ENCODE measurements around the gene PAK1.
A peak's percentile ranks its signal among the peaks of the same experiment; 100 is the strongest.

The PAK1 gene

GRCh38 chr11:77467233-77467632 lies 6.7 kb downstream of the PAK1 start:
- Histone ChIP-seq H3K4me3 (no peak overlapping the region), H3K27ac (no peak overlapping the region), H3K36me3 (peaks cover 12% of the 10 kb centered on the region; the same call in 1 of the 2 replicates), H3K4me1 (peaks cover 24% of the 10 kb centered on the region), H3K4me2 (no peak overlapping the region), H3K9me3 (no peaks in the 10 kb centered on the region), H3K9ac (no peak overlapping the region), H4K20me1 (peaks cover 47% of the 10 kb centered on the region; the same call in 1 of the 2 replicates), H3K27me3 (no peaks in the 10 kb centered on the region)
- TF ChIP-seq Cebpa-rat (IDR thresholded peaks at IDR 0.05), result no peak

- Histone ChIP-seq H4K20me1 (peaks cover 76% of the 10 kb centered on the region), H3K4me3 (no peak overlapping the region), H3K27me3 (no peaks in the 10 kb centered on the region), H3K4me1 (peaks cover 38% of the 10 kb centered on the region), H3K9me3 (no peaks in the 10 kb centered on the region), H3K4me2 (peak overlapping the region; percentile 67), H3K9ac (no peak overlapping the region), H3K36me3 (peaks cover 19% of the 10 kb centered on the region), H3K27ac (peak overlapping the region; percentile 3; the same call in 1 of the 2 replicates)
- no peak for TF ChIP-seq Cebpa-rat (IDR thresholded peaks at IDR 0.05)
These were observed 16.6 kb downstream of the PAK1 start for GRCh38 chr11:77457340-77457739.

GRCh38 chr11:77455740-77456139 lies 18.2 kb downstream of the PAK1 start:
- peaks cover 76% of the 10 kb centered on the region for H4K20me1 ChIP-seq
- no peaks in the 10 kb centered on the region for H3K9me3 ChIP-seq
- no peak overlapping the region for H3K4me3 ChIP-seq
- no peak for TF ChIP-seq Cebpa-rat (IDR thresholded peaks at IDR 0.05)
- 0 out of 2 replicates have a peak overlapping the region, but pooled peaks have one; percentile 2 for H3K4me2 ChIP-seq
- H3K4me1 ChIP-seq, result peaks cover 44% of the 10 kb centered on the region
- H3K36me3 ChIP-seq, result peaks cover 23% of the 10 kb centered on the region
- no peak overlapping the region for H3K27ac ChIP-seq
- no peaks in the 10 kb centered on the region for H3K27me3 ChIP-seq
- H3K9ac ChIP-seq, result no peak overlapping the region

GRCh38 chr11:77454867-77455655 lies 18.8 kb downstream of the PAK1 start:
- TF ChIP-seq Cebpa-rat (IDR thresholded peaks at IDR 0.05), result no peak
- H3K36me3 ChIP-seq, result peaks cover 23% of the 10 kb centered on the region
- H3K4me3 ChIP-seq, result no peak overlapping the region
- H3K27ac ChIP-seq, result no peak overlapping the region
- H3K9me3 ChIP-seq, result no peaks in the 10 kb centered on the region
- H3K4me2 ChIP-seq, result no peak overlapping the region
- no peaks in the 10 kb centered on the region for H3K27me3 ChIP-seq
- no peak overlapping the region for H3K9ac ChIP-seq
- H3K4me1 ChIP-seq, result peaks cover 48% of the 10 kb centered on the region
- peaks cover 76% of the 10 kb centered on the region for H4K20me1 ChIP-seq

- Histone ChIP-seq H3K27me3 (no peaks in the 10 kb centered on the region), H3K9me3 (no peaks in the 10 kb centered on the region), H3K4me1 (peaks cover 42% of the 10 kb centered on the region), H3K4me2 (no peak overlapping the region; the same call in 1 of the 2 replicates), H3K9ac (no peak overlapping the region), H4K20me1 (peaks cover 78% of the 10 kb centered on the region), H3K4me3 (no peak overlapping the region), H3K27ac (no peak overlapping the region), H3K36me3 (peaks cover 23% of the 10 kb centered on the region)
- TF ChIP-seq Cebpa-rat (IDR thresholded peaks at IDR 0.05), result no peak
These were observed 23.7 kb downstream of the PAK1 start for GRCh38 chr11:77450227-77450626.

- no peak overlapping the region for H3K9ac ChIP-seq
- no peaks in the 10 kb centered on the region for H3K9me3 ChIP-seq
- peaks cover 46% of the 10 kb centered on the region for H3K4me1 ChIP-seq
- TF ChIP-seq Cebpa-rat (IDR thresholded peaks at IDR 0.05), result no peak
- H3K27me3 ChIP-seq, result no peaks in the 10 kb centered on the region
- peaks cover 78% of the 10 kb centered on the region for H4K20me1 ChIP-seq
- peaks cover 23% of the 10 kb centered on the region for H3K36me3 ChIP-seq
- no peak overlapping the region for H3K4me3 ChIP-seq
- H3K27ac ChIP-seq, result no peak overlapping the region
- peak overlapping the region; percentile 42; the same call in 1 of the 2 replicates for H3K4me2 ChIP-seq
These were observed 24.1 kb downstream of the PAK1 start for GRCh38 chr11:77449784-77450183.

- peak overlapping the region; percentile 42 for H3K4me2 ChIP-seq
- peaks cover 46% of the 10 kb centered on the region for H3K4me1 ChIP-seq
- no peak for TF ChIP-seq Cebpa-rat (IDR thresholded peaks at IDR 0.05)
- no peak overlapping the region for H3K4me3 ChIP-seq
- no peak overlapping the region for H3K27ac ChIP-seq
- no peaks in the 10 kb centered on the region for H3K27me3 ChIP-seq
- no peak overlapping the region for H3K9ac ChIP-seq
- H4K20me1 ChIP-seq, result peaks cover 73% of the 10 kb centered on the region
- no peaks in the 10 kb centered on the region for H3K9me3 ChIP-seq
- peaks cover 19% of the 10 kb centered on the region for H3K36me3 ChIP-seq
These were observed 24.8 kb downstream of the PAK1 start for GRCh38 chr11:77449060-77449521.

GRCh38 chr11:77448269-77448668 lies 25.6 kb downstream of the PAK1 start:
- no peak overlapping the region for H3K9ac ChIP-seq
- H3K9me3 ChIP-seq, result no peaks in the 10 kb centered on the region
- H3K27ac ChIP-seq, result no peak overlapping the region
- H3K27me3 ChIP-seq, result no peaks in the 10 kb centered on the region
- no peak overlapping the region for H3K4me2 ChIP-seq
- peaks cover 46% of the 10 kb centered on the region for H3K4me1 ChIP-seq
- peaks cover 12% of the 10 kb centered on the region; the same call in 1 of the 2 replicates for H3K36me3 ChIP-seq
- peaks cover 66% of the 10 kb centered on the region for H4K20me1 ChIP-seq
- no peak overlapping the region for H3K4me3 ChIP-seq
- no peak for TF ChIP-seq Cebpa-rat (IDR thresholded peaks at IDR 0.05)

GRCh38 chr11:77446911-77447629 lies 26.8 kb downstream of the PAK1 start:
- no peak for TF ChIP-seq Cebpa-rat (IDR thresholded peaks at IDR 0.05)
- no peaks in the 10 kb centered on the region for H3K9me3 ChIP-seq
- peaks cover 46% of the 10 kb centered on the region for H3K4me1 ChIP-seq
- H4K20me1 ChIP-seq, result peaks cover 60% of the 10 kb centered on the region
- H3K9ac ChIP-seq, result no peak overlapping the region
- no peaks in the 10 kb centered on the region for H3K27me3 ChIP-seq
- H3K27ac ChIP-seq, result no peak overlapping the region
- 0 out of 2 replicates have a peak, but pooled peaks cover 7% of the 10 kb centered on the region for H3K36me3 ChIP-seq
- no peak overlapping the region for H3K4me2 ChIP-seq
- H3K4me3 ChIP-seq, result no peak overlapping the region

GRCh38 chr11:77444261-77444660 lies 29.6 kb downstream of the PAK1 start:
- Histone ChIP-seq H4K20me1 (peaks cover 49% of the 10 kb centered on the region), H3K9me3 (no peaks in the 10 kb centered on the region), H3K4me3 (no peak overlapping the region), H3K4me1 (peaks cover 43% of the 10 kb centered on the region), H3K36me3 (0 out of 2 replicates have a peak, but pooled peaks cover 6% of the 10 kb centered on the region), H3K9ac (no peak overlapping the region), H3K4me2 (no peak overlapping the region), H3K27me3 (no peaks in the 10 kb centered on the region), H3K27ac (no peak overlapping the region)
- TF ChIP-seq Cebpa-rat (IDR thresholded peaks at IDR 0.05), result no peak

Data from BLaER1 (cell line).